Transverse colon (tissue), 4 donors: Measurements from ENCODE around the gene ARCN1.

Experiments used
- CTCF ChIP-seq, 5 experiments: fragments of 200-600 bp in 3 of 5; fragments of 450-650 bp in 2 of 5; sonication (generic) in 3 of 5; IDR thresholded peaks; 1 replicate in 2 of 5; 2 replicates in 3 of 5; pipeline ENCODE4 v1.5.1; 2016 to 2017; ENCODE audit warnings: antibody characterized with exemption in 5 of 5, inconsistent platforms in 3 of 5, mild to moderate bottlenecking in 2 of 5, moderate library complexity in 1 of 5
- EP300 ChIP-seq: sonication (generic); formaldehyde crosslinking; IDR thresholded peaks from one replicate; pipeline ENCODE4 v1.6.1; 2017; ENCODE audit warnings: antibody characterized with exemption, low read depth
- POLR2A ChIP-seq: fragments of 450-650 bp; IDR thresholded peaks from one replicate; pipeline ENCODE4 v1.6.1; 2016; ENCODE audit warnings: antibody characterized with exemption, mild to moderate bottlenecking, moderate library complexity
- POLR2AphosphoS5 ChIP-seq, 3 donors: sonication (generic); formaldehyde crosslinking; IDR thresholded peaks; one replicate each; pipeline ENCODE4 v1.6.1; 2016; ENCODE audit warnings: antibody characterized with exemption in 3 of 3

- TF ChIP-seq CTCF (IDR thresholded peaks at IDR 0.05) (no peak), POLR2AphosphoS5 (IDR thresholded peaks at IDR 0.05) (no peak), POLR2A (no peak), EP300 (no peak)
Observed at GRCh38 chr11:118602331-118602730, 30.1 kb downstream of the ARCN1 start.
